Transverse colon (tissue), 4 donors: Measurements from ENCODE around the gene GCNT2. TPM values are rescaled to one million over a fixed set of nuclear protein-coding genes. Genes with fewer than 3 reads are reported as not detected.

ENCODE experiments used
- DNase-seq: peaks from one replicate; pipeline ENCODE4 v3.0.0-alpha.2; 2019
- H3K27ac ChIP-seq, 4 donors: fragments of 200-600 bp; sonication (generic); 2 replicates each; pipeline ENCODE4 v1.5.1; 2016 to 2018; ENCODE audit warnings: inconsistent platforms in 4 of 4
- H3K27me3 ChIP-seq: fragments of 200-600 bp; sonication (generic); 2 replicates; pipeline ENCODE4 v1.5.1; 2017; ENCODE audit warnings: inconsistent platforms
- H3K36me3 ChIP-seq, 4 donors: fragments of 200-600 bp; sonication (generic); 2 replicates each; pipeline ENCODE4 v1.5.1; 2017 to 2019; ENCODE audit warnings: inconsistent platforms in 4 of 4
- H3K4me1 ChIP-seq, 4 donors: fragments of 200-600 bp; sonication (generic); 2 replicates each; pipeline ENCODE4 v1.5.1; 2017 to 2020; ENCODE audit warnings: inconsistent platforms in 4 of 4
- H3K4me3 ChIP-seq, 4 donors: fragments of 200-600 bp; sonication (generic); 1 replicate in 1 of 4; 2 replicates in 3 of 4; pipeline versions ENCODE4 v1.5.1 to v1.6.1; 2017 to 2019; ENCODE audit warnings: inconsistent platforms in 4 of 4
- H3K9me3 ChIP-seq, 2 donors: fragments of 200-600 bp; sonication (generic); 2 replicates each; pipeline ENCODE4 v1.5.1; 2017 to 2019; ENCODE audit warnings: inconsistent platforms in 2 of 2
- EP300 ChIP-seq: sonication (generic); formaldehyde crosslinking; IDR thresholded peaks from one replicate; pipeline ENCODE4 v1.6.1; 2017; ENCODE audit warnings: antibody characterized with exemption, low read depth
- POLR2A ChIP-seq: fragments of 450-650 bp; IDR thresholded peaks from one replicate; pipeline ENCODE4 v1.6.1; 2016; ENCODE audit warnings: antibody characterized with exemption, mild to moderate bottlenecking, moderate library complexity
- POLR2AphosphoS5 ChIP-seq, 3 donors: sonication (generic); formaldehyde crosslinking; IDR thresholded peaks; one replicate each; pipeline ENCODE4 v1.6.1; 2016; ENCODE audit warnings: antibody characterized with exemption in 3 of 3
- WGBS, 2 donors: methylation state at CpG; one replicate each; pipeline ENCODE4 v1.1.5; 2018; ENCODE audit warnings: low coverage in 1 of 2; 5-methylcytosine and 5-hydroxymethylcytosine counted together
- in situ Hi-C, 4 donors: fragments of 200-750 bp; cut with MboI; loops; one replicate each; pipeline versions ENCODE4 v1.15.0 to v1.15.1; 2017; ENCODE audit warnings: low sequenced_read_pairs in 3 of 4, low pct_ligation_motif_present in 1 of 4, low pct_unique_long_range_greater_than_20kb in 1 of 4
- intact Hi-C: fragments of 100-400 bp; cut with DNase I; formaldehyde crosslinking; loops from one replicate; pipeline ENCODE4 v1.15.1; 2023; ENCODE audit warnings: low total_unique reads
- total RNA-seq, 4 donors: library from RNA; depleted of rRNA; stranded (reverse); fragments of >200 nt; gene quantifications; one replicate each; pipeline ENCODE4 v1.1.0, GENCODE V29; 2016
- TF ChIP-seq, protein P1 (sequence below), 5 experiments: fragments of 200-600 bp in 3 of 5; fragments of 450-650 bp in 2 of 5; sonication (generic) in 3 of 5; IDR thresholded peaks; 1 replicate in 2 of 5; 2 replicates in 3 of 5; pipeline ENCODE4 v1.5.1; 2016 to 2017; ENCODE audit warnings: antibody characterized with exemption in 5 of 5, inconsistent platforms in 3 of 5, mild to moderate bottlenecking in 2 of 5, moderate library complexity in 1 of 5

The GCNT2 gene
- total RNA-seq, 4 donors from 2014 or later = 18.7 to 53.4 (median 31.3) TPM

DNA sequence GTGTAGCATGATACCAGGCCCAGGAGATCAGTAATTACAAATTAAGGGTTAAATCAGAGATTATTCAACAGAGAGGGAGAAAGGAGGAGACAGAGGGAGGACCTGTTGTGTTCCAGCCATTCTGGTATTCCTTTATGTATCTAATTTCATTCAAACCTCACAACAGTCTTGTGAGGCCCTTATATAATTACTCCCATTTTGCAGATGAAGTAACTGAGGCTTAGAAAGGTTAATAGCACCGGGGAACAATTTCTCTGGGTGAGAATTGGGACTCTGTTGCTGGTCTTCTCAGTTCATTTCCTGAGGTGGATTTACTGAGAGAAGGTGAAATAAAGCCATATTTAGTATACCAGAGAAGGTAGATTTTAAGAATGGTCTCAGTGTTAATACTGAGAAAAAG is 106.6 kb downstream of the GCNT2 start:
- TF ChIP-seq POLR2AphosphoS5 (IDR thresholded peaks at IDR 0.05) (no peak), POLR2A (no peak), EP300 (no peak)
- TF ChIP-seq, protein P1, sequence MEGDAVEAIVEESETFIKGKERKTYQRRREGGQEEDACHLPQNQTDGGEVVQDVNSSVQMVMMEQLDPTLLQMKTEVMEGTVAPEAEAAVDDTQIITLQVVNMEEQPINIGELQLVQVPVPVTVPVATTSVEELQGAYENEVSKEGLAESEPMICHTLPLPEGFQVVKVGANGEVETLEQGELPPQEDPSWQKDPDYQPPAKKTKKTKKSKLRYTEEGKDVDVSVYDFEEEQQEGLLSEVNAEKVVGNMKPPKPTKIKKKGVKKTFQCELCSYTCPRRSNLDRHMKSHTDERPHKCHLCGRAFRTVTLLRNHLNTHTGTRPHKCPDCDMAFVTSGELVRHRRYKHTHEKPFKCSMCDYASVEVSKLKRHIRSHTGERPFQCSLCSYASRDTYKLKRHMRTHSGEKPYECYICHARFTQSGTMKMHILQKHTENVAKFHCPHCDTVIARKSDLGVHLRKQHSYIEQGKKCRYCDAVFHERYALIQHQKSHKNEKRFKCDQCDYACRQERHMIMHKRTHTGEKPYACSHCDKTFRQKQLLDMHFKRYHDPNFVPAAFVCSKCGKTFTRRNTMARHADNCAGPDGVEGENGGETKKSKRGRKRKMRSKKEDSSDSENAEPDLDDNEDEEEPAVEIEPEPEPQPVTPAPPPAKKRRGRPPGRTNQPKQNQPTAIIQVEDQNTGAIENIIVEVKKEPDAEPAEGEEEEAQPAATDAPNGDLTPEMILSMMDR (IDR thresholded peaks at IDR 0.05) = no peak
- intact Hi-C loops (no loop called here), in situ Hi-C loops (no loop called here)
- Histone ChIP-seq H3K27ac (no peak overlapping the region), H3K36me3 (no peaks in the 10 kb centered on the region), H3K4me1 (no peaks in the 10 kb centered on the region), H3K4me3 (no peak overlapping the region), H3K9me3 (no peaks in the 10 kb centered on the region), H3K27me3 (no peaks in the 10 kb centered on the region)
- WGBS, 2 donors = 83 to 94% methylated on average over 1 of the region's 1 CpG
- no peak for DNase-seq

DNA sequence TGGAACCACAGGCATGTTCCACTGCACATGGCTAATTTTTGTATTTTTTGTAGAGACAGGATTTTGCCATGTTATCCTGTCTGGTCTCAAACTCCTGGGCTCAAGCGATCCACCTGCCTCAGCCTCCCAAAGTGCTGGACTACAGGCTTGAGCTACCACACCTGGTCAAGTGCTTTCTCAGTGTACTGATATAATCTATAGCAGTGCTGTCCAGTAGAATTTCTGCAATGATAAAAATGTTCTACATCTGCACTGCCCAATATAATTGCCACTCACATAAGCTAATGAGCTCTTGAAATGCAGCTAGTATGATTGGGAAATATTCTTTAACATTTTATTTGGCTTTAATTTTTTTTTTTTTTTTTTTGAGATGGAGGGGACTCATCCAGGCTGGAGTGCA is 109.0 kb downstream of the GCNT2 start:
- Histone ChIP-seq H3K4me1 (no peaks in the 10 kb centered on the region), H3K4me3 (no peak overlapping the region), H3K36me3 (no peaks in the 10 kb centered on the region), H3K9me3 (no peaks in the 10 kb centered on the region), H3K27ac (no peak overlapping the region), H3K27me3 (no peaks in the 10 kb centered on the region)
- intact Hi-C loops (no loop called here), in situ Hi-C loops (no loop called here)
- TF ChIP-seq POLR2AphosphoS5 (IDR thresholded peaks at IDR 0.05) = no peak
- WGBS, 2 donors = 100% methylated on average over 1 of the region's 1 CpG
- no peak for DNase-seq

- no peaks in the 10 kb centered on the region for H3K27me3 ChIP-seq
- in situ Hi-C loops = no loop called here
- WGBS, 2 donors = 78 to 100% methylated on average over 1 of the region's 1 CpG
- no peak overlapping the region for H3K27ac ChIP-seq
- no peaks in the 10 kb centered on the region for H3K9me3 ChIP-seq
- H3K4me3 ChIP-seq = no peak overlapping the region
- intact Hi-C loops = no loop called here
- TF ChIP-seq EP300 (no peak), POLR2AphosphoS5 (IDR thresholded peaks at IDR 0.05) (no peak), POLR2A (no peak)
- no peaks in the 10 kb centered on the region for H3K4me1 ChIP-seq
- no peaks in the 10 kb centered on the region for H3K36me3 ChIP-seq
- no peak for DNase-seq
Observed at GRCh38 chr6:10633216-10633615, 112.1 kb downstream of the GCNT2 start.

- no peaks in the 10 kb centered on the region for H3K4me1 ChIP-seq
- in situ Hi-C loops = no loop called here
- 86 to 95% methylated on average over 4 to 8 of the region's 8 CpGs for WGBS, 2 donors
- DNase-seq = no peak
- H3K27ac ChIP-seq = no peak overlapping the region
- no peaks in the 10 kb centered on the region for H3K27me3 ChIP-seq
- intact Hi-C loops = no loop called here
- TF ChIP-seq, protein P1 (IDR thresholded peaks at IDR 0.05) = no peak
- TF ChIP-seq EP300 (no peak), POLR2A (no peak), POLR2AphosphoS5 (IDR thresholded peaks at IDR 0.05) (no peak)
- H3K4me3 ChIP-seq = no peak overlapping the region
- H3K9me3 ChIP-seq = no peaks in the 10 kb centered on the region
- no peaks in the 10 kb centered on the region for H3K36me3 ChIP-seq
Observed at GRCh38 chr6:10640412-10640811, 119.3 kb downstream of the GCNT2 start.

- no peaks in the 10 kb centered on the region for H3K27me3 ChIP-seq
- H3K36me3 ChIP-seq = no peaks in the 10 kb centered on the region
- WGBS, 2 donors = 85 to 98% methylated on average over 3 of the region's 3 CpGs
- DNase-seq = no peak
- TF ChIP-seq, protein P1 (IDR thresholded peaks at IDR 0.05) = no peak
- TF ChIP-seq EP300 (no peak), POLR2A (no peak), POLR2AphosphoS5 (IDR thresholded peaks at IDR 0.05) (no peak)
- no peaks in the 10 kb centered on the region for H3K4me1 ChIP-seq
- intact Hi-C loops (no loop called here), in situ Hi-C loops (no loop called here)
- no peak overlapping the region for H3K27ac ChIP-seq
- H3K9me3 ChIP-seq = no peaks in the 10 kb centered on the region
- no peak overlapping the region for H3K4me3 ChIP-seq
Observed at GRCh38 chr6:10641528-10641927, 120.4 kb downstream of the GCNT2 start.
